Transverse colon (tissue), 3 donors: ENCODE measurements around the gene STAP2.
"Not testable (repeated sequence)": the region's sequence is repeated elsewhere in the genome, so short reads cannot be mapped to it uniquely, and the experiment has no call there.

ENCODE experiments used
- POLR2A ChIP-seq: fragments of 450-650 bp; IDR thresholded peaks from one replicate; pipeline ENCODE4 v1.6.1; 2016; ENCODE audit warnings: antibody characterized with exemption, mild to moderate bottlenecking, moderate library complexity
- TF ChIP-seq, protein P1 (sequence below), 5 experiments: fragments of 200-600 bp in 3 of 5; fragments of 450-650 bp in 2 of 5; sonication (generic) in 3 of 5; IDR thresholded peaks; 1 replicate in 2 of 5; 2 replicates in 3 of 5; pipeline ENCODE4 v1.5.1; 2016 to 2017; ENCODE audit warnings: antibody characterized with exemption in 5 of 5, inconsistent platforms in 3 of 5, mild to moderate bottlenecking in 2 of 5, moderate library complexity in 1 of 5

GRCh38 chr19:4349225-4349624 is 10.6 kb upstream of the STAP2 start:
- TF ChIP-seq, protein P1, sequence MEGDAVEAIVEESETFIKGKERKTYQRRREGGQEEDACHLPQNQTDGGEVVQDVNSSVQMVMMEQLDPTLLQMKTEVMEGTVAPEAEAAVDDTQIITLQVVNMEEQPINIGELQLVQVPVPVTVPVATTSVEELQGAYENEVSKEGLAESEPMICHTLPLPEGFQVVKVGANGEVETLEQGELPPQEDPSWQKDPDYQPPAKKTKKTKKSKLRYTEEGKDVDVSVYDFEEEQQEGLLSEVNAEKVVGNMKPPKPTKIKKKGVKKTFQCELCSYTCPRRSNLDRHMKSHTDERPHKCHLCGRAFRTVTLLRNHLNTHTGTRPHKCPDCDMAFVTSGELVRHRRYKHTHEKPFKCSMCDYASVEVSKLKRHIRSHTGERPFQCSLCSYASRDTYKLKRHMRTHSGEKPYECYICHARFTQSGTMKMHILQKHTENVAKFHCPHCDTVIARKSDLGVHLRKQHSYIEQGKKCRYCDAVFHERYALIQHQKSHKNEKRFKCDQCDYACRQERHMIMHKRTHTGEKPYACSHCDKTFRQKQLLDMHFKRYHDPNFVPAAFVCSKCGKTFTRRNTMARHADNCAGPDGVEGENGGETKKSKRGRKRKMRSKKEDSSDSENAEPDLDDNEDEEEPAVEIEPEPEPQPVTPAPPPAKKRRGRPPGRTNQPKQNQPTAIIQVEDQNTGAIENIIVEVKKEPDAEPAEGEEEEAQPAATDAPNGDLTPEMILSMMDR (IDR thresholded peaks at IDR 0.05): not testable (repeated sequence)
- not testable (repeated sequence) for TF ChIP-seq POLR2A
